ENCODE measurements around the gene NAT8. TPM values are rescaled to one million over a fixed set of nuclear protein-coding genes. Genes with fewer than 3 reads are reported as not detected.
"Not testable (repeated sequence)": the region's sequence is repeated elsewhere in the genome, so short reads cannot be mapped to it uniquely, and the experiment has no call there.

NAT8 gene
- total RNA-seq, 1 experiment from 2014 or later: not detected

GRCh38 chr2:73638429-73638828 lies 3.8 kb downstream of the NAT8 start:
- H3K27me3 Mint-ChIP-seq (ENCODE audit: insufficient read depth, unreplicated experiment): no peaks in the 10 kb centered on the region
- no peaks in the 10 kb centered on the region for H3K36me3 Mint-ChIP-seq (ENCODE audit: insufficient read depth, unreplicated experiment)
- no peaks in the 10 kb centered on the region for H3K4me1 ChIP-seq
- POLR2A ChIA-PET: no interaction called here
- intact Hi-C loops (cut with micrococcal nuclease; ENCODE audit: unreplicated experiment): no loop called here
- H3K4me3 Mint-ChIP-seq (ENCODE audit: unreplicated experiment): no peak overlapping the region
- CTCF ChIA-PET: no interaction called here
- DNase-seq: no peak
- H3K27me3 ChIP-seq (replicated peaks; ENCODE audit: control insufficient read depth, insufficient read depth, low read length): no peaks in the 10 kb centered on the region
- BruUV-seq (replicated peaks): no TSS peak
- no peak overlapping the region for H3K4me3 ChIP-seq (ENCODE audit: low read depth, low read length)
- no peak overlapping the region for H3K27ac Mint-ChIP-seq (ENCODE audit: unreplicated experiment)
- no peaks in the 10 kb centered on the region for H3K36me3 ChIP-seq (ENCODE audit: control insufficient read depth, insufficient read depth, low read length)
- H3K9me3 ChIP-seq: no peaks in the 10 kb centered on the region
- H3K4me1 Mint-ChIP-seq (ENCODE audit: low read depth, unreplicated experiment): no peaks in the 10 kb centered on the region
- peaks cover 12% of the 10 kb centered on the region for H3K9me3 Mint-ChIP-seq (ENCODE audit: unreplicated experiment)
- TF ChIP-seq CTCF (IDR thresholded peaks at IDR 0.05; ENCODE audit: insufficient read depth in 1 of 2, low read depth in 1 of 2, low read length in 1 of 2, severe bottlenecking in 1 of 2, unreplicated experiment in 1 of 2): no peak

GRCh38 chr2:73636977-73637376 lies 5.2 kb downstream of the NAT8 start:
- H3K27ac Mint-ChIP-seq (ENCODE audit: unreplicated experiment); H3K4me3 ChIP-seq (ENCODE audit: low read depth, low read length); H3K9me3 ChIP-seq; CTCF ChIA-PET; BruUV-seq (replicated peaks); POLR2A ChIA-PET; intact Hi-C loops (cut with micrococcal nuclease; ENCODE audit: unreplicated experiment); H3K36me3 Mint-ChIP-seq (ENCODE audit: insufficient read depth, unreplicated experiment); H3K4me1 Mint-ChIP-seq (ENCODE audit: low read depth, unreplicated experiment); H3K27me3 Mint-ChIP-seq (ENCODE audit: insufficient read depth, unreplicated experiment); H3K36me3 ChIP-seq (ENCODE audit: control insufficient read depth, insufficient read depth, low read length); H3K4me1 ChIP-seq; DNase-seq; H3K4me3 Mint-ChIP-seq (ENCODE audit: unreplicated experiment); H3K27me3 ChIP-seq (replicated peaks; ENCODE audit: control insufficient read depth, insufficient read depth, low read length): not testable (repeated sequence)
- peaks cover 12% of the 10 kb centered on the region for H3K9me3 Mint-ChIP-seq (ENCODE audit: unreplicated experiment)

- peak in 1 of 2 experiments; percentile 35 for DNase-seq
These were observed 11.5 kb downstream of the NAT8 start for GRCh38 chr2:73630662-73631266.

GRCh38 chr2:73628493-73628892 lies 13.7 kb downstream of the NAT8 start:
- not testable (repeated sequence) for H3K27ac Mint-ChIP-seq (ENCODE audit: unreplicated experiment); H3K4me1 Mint-ChIP-seq (ENCODE audit: low read depth, unreplicated experiment)

More at GRCh38 chr2:73630662-73631266, 11.5 kb downstream of the NAT8 start:
- H3K27me3 ChIP-seq (replicated peaks; ENCODE audit: control insufficient read depth, insufficient read depth, low read length); POLR2A ChIA-PET; H3K36me3 ChIP-seq (ENCODE audit: control insufficient read depth, insufficient read depth, low read length); H3K4me1 ChIP-seq; H3K4me3 Mint-ChIP-seq (ENCODE audit: unreplicated experiment); H3K9me3 Mint-ChIP-seq (ENCODE audit: unreplicated experiment); H3K36me3 Mint-ChIP-seq (ENCODE audit: insufficient read depth, unreplicated experiment); H3K4me3 ChIP-seq (ENCODE audit: low read depth, low read length); H3K9me3 ChIP-seq; H3K27ac Mint-ChIP-seq (ENCODE audit: unreplicated experiment); H3K4me1 Mint-ChIP-seq (ENCODE audit: low read depth, unreplicated experiment); CTCF ChIA-PET; BruUV-seq (replicated peaks): not testable (repeated sequence)
- TF ChIP-seq CTCF (IDR thresholded peaks at IDR 0.05; ENCODE audit: insufficient read depth in 1 of 2, low read depth in 1 of 2, low read length in 1 of 2, severe bottlenecking in 1 of 2, unreplicated experiment in 1 of 2): peak; percentile 44 to 68
- H3K27me3 Mint-ChIP-seq (ENCODE audit: insufficient read depth, unreplicated experiment): peaks cover 12% of the 10 kb centered on the region
- intact Hi-C loops (cut with micrococcal nuclease; ENCODE audit: unreplicated experiment): loop anchor here (2.0 kb wide), 1 partner anchor 60 kb away; no protein-coding TSS in a partner anchor

GRCh38 chr2:73626237-73626636 lies 16.0 kb downstream of the NAT8 start:
- H3K27me3 Mint-ChIP-seq (ENCODE audit: insufficient read depth, unreplicated experiment); POLR2A ChIA-PET; H3K36me3 Mint-ChIP-seq (ENCODE audit: insufficient read depth, unreplicated experiment); DNase-seq; H3K4me1 ChIP-seq; intact Hi-C loops (cut with micrococcal nuclease; ENCODE audit: unreplicated experiment); H3K27me3 ChIP-seq (replicated peaks; ENCODE audit: control insufficient read depth, insufficient read depth, low read length); BruUV-seq (replicated peaks); H3K36me3 ChIP-seq (ENCODE audit: control insufficient read depth, insufficient read depth, low read length); H3K9me3 ChIP-seq; H3K4me3 ChIP-seq (ENCODE audit: low read depth, low read length); H3K4me1 Mint-ChIP-seq (ENCODE audit: low read depth, unreplicated experiment); H3K27ac Mint-ChIP-seq (ENCODE audit: unreplicated experiment); H3K9me3 Mint-ChIP-seq (ENCODE audit: unreplicated experiment); H3K4me3 Mint-ChIP-seq (ENCODE audit: unreplicated experiment): not testable (repeated sequence)
- CTCF ChIA-PET: interaction anchor here (0.6 kb wide), 1 partner anchor 10 kb away, joined by 5 read pairs; no protein-coding TSS in a partner anchor

More at GRCh38 chr2:73628493-73628892, 13.7 kb downstream of the NAT8 start:
- CTCF ChIA-PET; H3K9me3 ChIP-seq; H3K4me3 ChIP-seq (ENCODE audit: low read depth, low read length); H3K4me1 ChIP-seq; H3K4me3 Mint-ChIP-seq (ENCODE audit: unreplicated experiment); BruUV-seq (replicated peaks); H3K36me3 ChIP-seq (ENCODE audit: control insufficient read depth, insufficient read depth, low read length); POLR2A ChIA-PET; H3K36me3 Mint-ChIP-seq (ENCODE audit: insufficient read depth, unreplicated experiment); intact Hi-C loops (cut with micrococcal nuclease; ENCODE audit: unreplicated experiment); H3K27me3 ChIP-seq (replicated peaks; ENCODE audit: control insufficient read depth, insufficient read depth, low read length); H3K9me3 Mint-ChIP-seq (ENCODE audit: unreplicated experiment); DNase-seq: not testable (repeated sequence)
- H3K27me3 Mint-ChIP-seq (ENCODE audit: insufficient read depth, unreplicated experiment): peaks cover 12% of the 10 kb centered on the region

GRCh38 chr2:73624625-73625024 lies 17.6 kb downstream of the NAT8 start:
- H3K27me3 Mint-ChIP-seq (ENCODE audit: insufficient read depth, unreplicated experiment); H3K27ac Mint-ChIP-seq (ENCODE audit: unreplicated experiment); intact Hi-C loops (cut with micrococcal nuclease; ENCODE audit: unreplicated experiment); H3K9me3 ChIP-seq; DNase-seq; H3K9me3 Mint-ChIP-seq (ENCODE audit: unreplicated experiment); BruUV-seq (replicated peaks); H3K4me1 ChIP-seq; H3K27me3 ChIP-seq (replicated peaks; ENCODE audit: control insufficient read depth, insufficient read depth, low read length); H3K36me3 ChIP-seq (ENCODE audit: control insufficient read depth, insufficient read depth, low read length); H3K4me3 Mint-ChIP-seq (ENCODE audit: unreplicated experiment); POLR2A ChIA-PET; H3K4me3 ChIP-seq (ENCODE audit: low read depth, low read length); H3K4me1 Mint-ChIP-seq (ENCODE audit: low read depth, unreplicated experiment); CTCF ChIA-PET; H3K36me3 Mint-ChIP-seq (ENCODE audit: insufficient read depth, unreplicated experiment): not testable (repeated sequence)

Data from Caco-2 (cell line).